HTR-8/SVneo (cell line): Measurements from ENCODE around the gene PPM1M.

Experiments used
- DNase-seq: peaks from one replicate; pipeline ENCODE4 v3.0.0; 2011; ENCODE audit warnings: low spot score, mixed read lengths; ENCODE audit not compliant: insufficient read length
- FAIRE-seq: peaks from 2 replicates; lab custom pipeline; 2011; peaks lifted over from hg19 to GRCh38; lab: Jason Lieb, UNC

PPM1M gene

GRCh38 chr3:52291508-52292181, 46.1 kb downstream of the PPM1M start:
- no peak for DNase-seq
- FAIRE-seq: no peak

DNA sequence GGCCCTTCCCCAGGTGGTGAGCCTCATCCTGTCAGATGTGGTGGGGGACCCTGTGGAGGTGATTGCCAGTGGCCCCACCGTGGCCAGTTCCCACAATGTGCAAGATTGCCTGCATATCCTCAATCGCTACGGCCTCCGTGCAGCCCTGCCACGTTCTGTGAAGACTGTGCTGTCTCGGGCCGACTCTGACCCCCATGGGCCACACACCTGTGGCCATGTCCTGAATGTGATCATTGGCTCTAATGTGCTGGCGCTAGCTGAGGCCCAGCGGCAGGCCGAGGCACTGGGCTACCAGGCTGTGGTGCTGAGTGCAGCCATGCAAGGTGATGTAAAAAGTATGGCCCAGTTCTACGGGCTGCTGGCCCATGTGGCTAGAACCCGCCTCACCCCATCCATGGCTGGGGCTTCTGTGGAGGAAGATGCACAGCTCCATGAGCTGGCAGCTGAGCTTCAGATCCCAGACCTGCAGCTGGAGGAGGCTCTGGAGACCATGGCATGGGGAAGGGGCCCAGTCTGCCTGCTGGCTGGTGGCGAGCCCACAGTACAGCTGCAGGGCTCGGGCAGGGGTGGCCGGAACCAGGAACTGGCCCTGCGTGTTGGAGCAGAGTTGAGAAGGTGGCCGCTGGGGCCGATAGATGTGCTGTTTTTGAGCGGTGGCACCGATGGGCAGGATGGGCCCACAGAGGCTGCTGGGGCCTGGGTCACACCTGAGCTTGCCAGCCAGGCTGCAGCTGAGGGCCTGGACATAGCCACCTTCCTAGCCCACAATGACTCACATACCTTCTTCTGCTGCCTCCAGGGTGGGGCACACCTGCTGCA, 46.9 kb downstream of the PPM1M start:
- FAIRE-seq (no peak), DNase-seq (no peak)

DNA sequence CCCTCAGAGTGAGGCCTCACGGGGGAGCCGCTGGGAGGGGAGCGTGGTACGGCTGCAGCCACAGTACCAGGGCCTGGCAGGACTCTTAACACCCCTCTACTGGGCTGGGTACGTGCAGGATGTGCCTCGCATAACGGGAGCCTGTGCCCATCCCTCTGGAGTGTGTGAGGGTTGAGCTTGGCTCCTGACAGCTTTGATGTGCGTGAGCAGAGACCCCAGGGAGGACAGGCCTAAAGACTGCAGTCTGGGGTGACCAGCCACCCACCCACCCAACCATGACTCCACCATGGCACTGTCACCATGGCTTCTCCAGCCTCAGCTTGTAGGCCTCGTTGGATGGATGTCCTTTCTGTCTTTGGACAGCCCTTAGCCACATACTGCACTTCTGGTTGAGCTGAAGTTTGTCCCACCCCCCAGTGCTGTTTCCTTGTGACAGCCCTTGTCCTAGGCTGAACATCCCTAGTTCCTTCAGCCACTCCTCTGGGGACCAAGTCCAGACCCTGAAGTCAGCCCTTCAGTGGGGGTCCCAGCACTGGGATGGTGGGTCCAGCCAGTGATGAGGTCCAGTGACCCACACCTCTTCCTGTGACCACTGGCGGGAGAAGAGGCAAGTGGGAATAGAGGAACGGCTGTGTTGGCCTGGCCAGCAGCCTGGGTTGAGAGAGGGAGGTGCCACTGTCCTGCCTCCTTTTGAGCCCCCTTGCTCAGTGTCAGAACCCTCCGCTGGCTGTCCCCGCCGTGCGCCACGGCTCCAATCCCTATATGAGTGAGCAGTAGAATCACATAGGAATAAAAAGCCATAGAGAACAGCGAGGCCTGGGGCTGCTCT, 48.1 kb downstream of the PPM1M start:
- FAIRE-seq (peak; percentile 9), DNase-seq (no peak)

- no peak for DNase-seq
- FAIRE-seq: no peak
Measured at GRCh38 chr3:52294320-52295150, 49.0 kb downstream of the PPM1M start.

- DNase-seq: no peak
- FAIRE-seq: peak; percentile 16
Measured at GRCh38 chr3:52295671-52296208, 50.2 kb downstream of the PPM1M start.

GRCh38 chr3:52297242-52298148, 51.9 kb downstream of the PPM1M start:
- DNase-seq: no peak
- FAIRE-seq: no peak

GRCh38 chr3:52298149-52299098, 52.9 kb downstream of the PPM1M start:
- no peak for FAIRE-seq
- DNase-seq: no peak

DNA sequence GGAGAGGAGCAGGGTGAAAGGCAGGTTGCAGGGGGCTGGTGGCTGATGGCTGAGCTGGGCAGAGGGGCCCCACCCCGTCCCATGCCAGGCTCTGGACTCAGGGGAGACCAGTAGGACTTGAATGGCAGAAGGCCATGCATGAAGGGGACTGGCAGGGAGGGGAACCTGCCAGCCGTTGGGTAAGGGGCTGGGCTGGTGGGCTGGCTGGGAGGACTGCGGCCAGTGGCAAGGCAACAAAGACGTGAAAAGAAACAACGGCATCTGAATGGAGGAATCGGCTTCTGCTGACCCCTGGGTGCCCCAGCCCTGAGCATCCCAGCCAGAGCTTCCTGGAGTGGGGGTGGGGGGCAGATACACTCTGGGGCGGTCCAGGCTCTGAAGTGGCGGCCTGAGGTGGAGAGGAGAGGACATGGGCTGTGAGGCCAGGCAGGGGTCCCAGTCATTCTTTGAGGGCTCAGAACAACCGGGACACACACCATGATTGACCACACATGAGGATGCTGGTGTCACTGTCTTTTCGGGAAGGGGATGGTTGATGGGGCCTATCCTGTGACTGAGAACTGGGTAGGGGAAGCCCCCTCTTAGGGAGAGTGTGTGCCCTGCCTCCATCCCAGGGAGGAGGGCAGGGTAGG, 53.8 kb downstream of the PPM1M start:
- FAIRE-seq: peak; percentile 26

More for the DNA sequence above, 53.8 kb downstream of the PPM1M start:
- DNase-seq: no peak
